A549 (cell line): ENCODE results near the gene CDX2. TPM values are rescaled to one million over a fixed set of nuclear protein-coding genes. Genes with fewer than 3 reads are reported as not detected.

Experiments
- ATAC-seq, 2 experiments: fragments of 200-7000 bp in 1 of 2; fragments of >200 bp in 1 of 2; cut with Nextera tagmentation in 1 of 2; cut with Tn5 transposase in 1 of 2; 3 replicates each; pipeline versions ENCODE4 v1.8.0 to v1.9.1; 2018 to 2020; ENCODE audit warnings: mild to moderate bottlenecking in 1 of 2, moderate library complexity in 1 of 2
- CTCF ChIA-PET: fragments of 300-600 bp; sonication (Branson Sonifier 250); formaldehyde crosslinking; extraction: SDS; loops from one replicate; lab custom pipeline; 2021; ENCODE audit warnings: antibody characterized with exemption, inconsistent platforms; lab: Yijun Ruan, JAX
- POLR2A ChIA-PET: fragments of 350-600 bp; formaldehyde crosslinking; extraction: SDS; loops from one replicate; lab custom pipeline; 2021; ENCODE audit warnings: antibody characterized with exemption, inconsistent platforms; lab: Yijun Ruan, JAX
- DNase-seq, 2 experiments: peaks; one replicate each; pipeline versions ENCODE4 v3.0.0 to v3.0.0-alpha.2; 2011 to 2016; ENCODE audit warnings: low read depth in 1 of 2, low spot score in 1 of 2
- FAIRE-seq: peaks from 2 replicates; lab custom pipeline; 2011; peaks lifted over from hg19 to GRCh38; lab: Jason Lieb, UNC
- H3K27ac ChIP-seq, 2 experiments: fragments of >200 bp; sonication (Bioruptor Twin); formaldehyde crosslinking; 3 replicates each; pipeline ENCODE4 v1.5.1; 2016 to 2017
- H3K4me1 ChIP-seq: fragments of >200 bp; sonication (Bioruptor Twin); formaldehyde crosslinking; 3 replicates; pipeline ENCODE4 v1.6.1; 2016
- H3K4me2 ChIP-seq: fragments of >200 bp; sonication (Bioruptor Twin); formaldehyde crosslinking; 3 replicates; pipeline ENCODE4 v1.6.1; 2016
- H3K4me3 ChIP-seq: fragments of >200 bp; sonication (Bioruptor Twin); formaldehyde crosslinking; 3 replicates; pipeline ENCODE4 v1.5.1; 2016
- H3K9me3 ChIP-seq: fragments of >200 bp; sonication (Bioruptor Twin); formaldehyde crosslinking; 3 replicates; pipeline ENCODE4 v1.6.1; 2016
- BCL3 ChIP-seq: fragments of >200 bp; sonication (Bioruptor Twin); formaldehyde crosslinking; IDR thresholded peaks from 3 replicates; pipeline ENCODE4 v1.6.1; 2016
- BHLHE40 ChIP-seq: IDR thresholded peaks from 2 replicates; pipeline ENCODE4 v1.6.1; 2012; ENCODE audit warnings: low read depth, low read length, inconsistent platforms
- CBX2 ChIP-seq: fragments of 200-600 bp; sonication (generic); IDR thresholded peaks from 2 replicates; pipeline ENCODE4 v1.6.1; 2016; ENCODE audit warnings: low read depth, mild to moderate bottlenecking, borderline replicate concordance
- CBX8 ChIP-seq: fragments of 200-600 bp; sonication (generic); IDR thresholded peaks from 2 replicates; pipeline ENCODE4 v1.6.1; 2016
- E2F6 ChIP-seq: IDR thresholded peaks from 2 replicates; pipeline ENCODE4 v1.6.1; 2012; ENCODE audit warnings: low read depth, borderline replicate concordance
- EHMT2 ChIP-seq: fragments of 200-600 bp; sonication (generic); IDR thresholded peaks from 2 replicates; pipeline ENCODE4 v1.6.1; 2016; ENCODE audit warnings: antibody characterized with exemption, low read depth, mild to moderate bottlenecking, moderate library complexity
- FOSB ChIP-seq: fragments of 250-450 bp; sonication (Bioruptor Pico); IDR thresholded peaks from 2 replicates; pipeline ENCODE4 v1.5.0; 2020; ENCODE audit warnings: mild to moderate bottlenecking, moderate library complexity
- FOSL2 ChIP-seq, 2 experiments: fragments of 450-650 bp in 1 of 2; fragments of >200 bp in 1 of 2; sonication (Bioruptor Twin) in 1 of 2; formaldehyde crosslinking; IDR thresholded peaks; 2 replicates each; pipeline versions ENCODE4 v1.5.0 to v1.6.1; 2016 to 2020; ENCODE audit warnings: mild to moderate bottlenecking in 1 of 2, moderate library complexity in 1 of 2
- HDAC2 ChIP-seq: fragments of 200-600 bp; sonication (generic); IDR thresholded peaks from 2 replicates; pipeline ENCODE4 v1.6.1; 2016
- HES2 ChIP-seq: fragments of >200 bp; sonication (Bioruptor Twin); formaldehyde crosslinking; IDR thresholded peaks from 2 replicates; pipeline ENCODE4 v1.6.1; 2016
- HEYL ChIP-seq: fragments of 250-450 bp; sonication (Bioruptor Pico); IDR thresholded peaks from 2 replicates; pipeline ENCODE4 v1.8.0; 2021; ENCODE audit warnings: mild to moderate bottlenecking, moderate library complexity
- HOXB13 ChIP-seq: fragments of 250-450 bp; sonication (Bioruptor Pico); IDR thresholded peaks from 2 replicates; pipeline ENCODE4 v1.5.0; 2020; ENCODE audit warnings: low read depth, mild to moderate bottlenecking, moderate library complexity
- KDM5A ChIP-seq: fragments of 200-600 bp; sonication (generic); IDR thresholded peaks from 2 replicates; pipeline ENCODE4 v1.6.1; 2016; ENCODE audit warnings: antibody characterized with exemption, mild to moderate bottlenecking
- NPAS2 ChIP-seq: fragments of 250-450 bp; sonication (Bioruptor Pico); IDR thresholded peaks from 2 replicates; pipeline ENCODE4 v1.8.0; 2022; ENCODE audit warnings: mild to moderate bottlenecking, moderate library complexity, borderline replicate concordance
- POLR2A ChIP-seq: IDR thresholded peaks from 2 replicates; pipeline ENCODE4 v1.6.1; 2012; ENCODE audit warnings: mild to moderate bottlenecking, low read length
- RAD21 ChIP-seq, 2 experiments: fragments of >200 bp in 1 of 2; sonication (Bioruptor Twin) in 1 of 2; formaldehyde crosslinking in 1 of 2; IDR thresholded peaks in 1 of 2; conservative IDR thresholded peaks in 1 of 2; 2 replicates in 1 of 2; 3 replicates in 1 of 2; pipeline ENCODE4 v1.6.1; 2012 to 2018; ENCODE audit warnings: inconsistent platforms in 1 of 2
- RARB ChIP-seq: fragments of 250-450 bp; sonication (Bioruptor Pico); IDR thresholded peaks from 2 replicates; pipeline ENCODE4 v1.8.0; 2021; ENCODE audit warnings: mild to moderate bottlenecking, moderate library complexity
- REST ChIP-seq: fragments of 200-600 bp; sonication (generic); IDR thresholded peaks from 2 replicates; pipeline ENCODE4 v1.6.1; 2016; ENCODE audit warnings: antibody characterized with exemption, mild to moderate bottlenecking, moderate library complexity
- WGBS: methylation state at CpG from one replicate; pipeline ENCODE4 v1.1.6; 2017; ENCODE audit errors: missing lambda C conversion rate; 5-methylcytosine and 5-hydroxymethylcytosine counted together
- polyA plus RNA-seq, 4 experiments: library from polyadenylated mRNA; depleted of rRNA in 3 of 4; stranded (reverse); fragments of >200 nt; fragmentation: RNase III in 1 of 4; extraction: RNeasy Plus Mini Kit Qiagen cat#74134 plus additional on column Dnase treatment in 1 of 4; gene quantifications; 2 replicates in 3 of 4; 3 replicates in 1 of 4; pipeline ENCODE4 v1.2.3, GENCODE V29; 2011 to 2017
- TF ChIP-seq, protein P1 (sequence below): fragments of 450-650 bp; IDR thresholded peaks from 2 replicates; pipeline ENCODE4 v1.6.1; 2014; ENCODE audit warnings: antibody characterized with exemption
- TF ChIP-seq, protein P2 (sequence below): IDR thresholded peaks from 2 replicates; pipeline ENCODE4 v1.6.1; 2012

The CDX2 gene
- polyA plus RNA-seq, 2 of the 4 experiments (the other 2 are of a cell fraction) = 0.14 to 0.19 TPM

GRCh38 chr13:27979001-27979643 lies 10.0 kb upstream of the CDX2 start:
- FAIRE-seq (no peak), DNase-seq (no peak), ATAC-seq (no peak)
- H3K27ac ChIP-seq = no peak overlapping the region
- H3K9me3 ChIP-seq = no peaks in the 10 kb centered on the region
- no peak overlapping the region for H3K4me3 ChIP-seq
- peak overlapping the region; percentile 74; the same call in 2 of the 3 replicates for H3K4me2 ChIP-seq
- 69% methylated on average over 15 of the region's 15 CpGs for WGBS
- POLR2A ChIA-PET = no interaction called here
- CTCF ChIA-PET = interaction anchor here (0.6 to 11.2 kb wide), 7 partner anchors 25 to 617 kb away, joined by 3 to 120 read pairs (median 3); no protein-coding TSS in a partner anchor
- TF ChIP-seq CBX8 (no peak), E2F6 (no peak), NPAS2 (CRISPR knock-in tag) (no peak), BCL3 (no peak), HOXB13 (no peak), RAD21 (conservative IDR thresholded peaks at IDR 0.05 in 1 of 2, IDR thresholded peaks at IDR 0.05 in 1 of 2) (no peak), HEYL (CRISPR knock-in tag) (no peak), FOSB (CRISPR knock-in tag) (no peak), EHMT2 (no peak), CBX2 (no peak), FOSL2 (IDR thresholded peaks at IDR 0.05) (no peak), FOSL2 (CRISPR knock-in tag; IDR thresholded peaks at IDR 0.05) (no peak), HES2 (no peak), POLR2A (no peak), RARB (CRISPR knock-in tag) (no peak), REST (no peak), KDM5A (no peak), BHLHE40 (no peak), HDAC2 (no peak)
- TF ChIP-seq, protein P1, sequence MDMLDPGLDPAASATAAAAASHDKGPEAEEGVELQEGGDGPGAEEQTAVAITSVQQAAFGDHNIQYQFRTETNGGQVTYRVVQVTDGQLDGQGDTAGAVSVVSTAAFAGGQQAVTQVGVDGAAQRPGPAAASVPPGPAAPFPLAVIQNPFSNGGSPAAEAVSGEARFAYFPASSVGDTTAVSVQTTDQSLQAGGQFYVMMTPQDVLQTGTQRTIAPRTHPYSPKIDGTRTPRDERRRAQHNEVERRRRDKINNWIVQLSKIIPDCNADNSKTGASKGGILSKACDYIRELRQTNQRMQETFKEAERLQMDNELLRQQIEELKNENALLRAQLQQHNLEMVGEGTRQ = no peak
- TF ChIP-seq, protein P2, sequence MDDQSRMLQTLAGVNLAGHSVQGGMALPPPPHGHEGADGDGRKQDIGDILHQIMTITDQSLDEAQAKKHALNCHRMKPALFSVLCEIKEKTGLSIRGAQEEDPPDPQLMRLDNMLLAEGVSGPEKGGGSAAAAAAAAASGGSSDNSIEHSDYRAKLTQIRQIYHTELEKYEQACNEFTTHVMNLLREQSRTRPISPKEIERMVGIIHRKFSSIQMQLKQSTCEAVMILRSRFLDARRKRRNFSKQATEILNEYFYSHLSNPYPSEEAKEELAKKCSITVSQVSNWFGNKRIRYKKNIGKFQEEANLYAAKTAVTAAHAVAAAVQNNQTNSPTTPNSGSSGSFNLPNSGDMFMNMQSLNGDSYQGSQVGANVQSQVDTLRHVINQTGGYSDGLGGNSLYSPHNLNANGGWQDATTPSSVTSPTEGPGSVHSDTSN = no peak
- no peaks in the 10 kb centered on the region; the same call in 2 of the 3 replicates for H3K4me1 ChIP-seq
